ENCODE results near the gene PPP1R3E. TPM values are rescaled to one million over a fixed set of nuclear protein-coding genes. Genes with fewer than 3 reads are reported as not detected.
A peak's percentile ranks its signal among the peaks of the same experiment; 100 is the strongest.
"Not testable (repeated sequence)": the region's sequence is repeated elsewhere in the genome, so short reads cannot be mapped to it uniquely, and the experiment has no call there.

PPP1R3E gene
- total and polyA plus RNA-seq, 2 of the 13 experiments (the other 11 are each of a cell fraction or from before 2014, with no cell fraction given) = 16.5 to 26.5 TPM

GRCh38 chr14:23325746-23326145, 23.1 kb upstream of the PPP1R3E start:
- H2AFZ ChIP-seq (ENCODE audit: low read length); BruUV-seq (replicated peaks); H3K27ac ChIP-seq (ENCODE audit: extremely low read length, insufficient read depth, low read length); H3K4me2 ChIP-seq (ENCODE audit: low read depth, low read length); H3K9ac ChIP-seq (ENCODE audit: insufficient read depth, low read depth, low read length); H3K9me3 ChIP-seq (ENCODE audit: low read length); H3K4me3 ChIP-seq (replicated peaks in 1 of 3; ENCODE audit: insufficient read depth in 1 of 3, low read depth in 2 of 3, low read length in 3 of 3); DNase-seq (ENCODE audit: low spot score); ATAC-seq; FAIRE-seq: not testable (repeated sequence)
- 0 out of 2 replicates have a peak, but pooled peaks have one; percentile 24 for TF ChIP-seq ZNF816 (CRISPR knock-in tag; IDR thresholded peaks at IDR 0.05; ENCODE audit: borderline replicate concordance)
- TF ChIP-seq PCBP2 (optimal IDR thresholded peaks at IDR 0.05; ENCODE audit: low read depth, low read length, poor library complexity, severe bottlenecking) = peak; percentile 53
- peak; percentile 56 for TF ChIP-seq PRPF4 (IDR thresholded peaks at IDR 0.05; ENCODE audit: low read depth, low read length, poor library complexity, severe bottlenecking)
- peaks cover 18 to 27% of the 10 kb centered on the region in 2 experiments for H3K36me3 ChIP-seq (replicated peaks in 1 of 2; ENCODE audit: control insufficient read depth in 1 of 2, insufficient read depth in 2 of 2, low read length in 2 of 2)
- peaks cover 29% of the 10 kb centered on the region for H3K4me1 ChIP-seq (ENCODE audit: insufficient read depth, low read length)
- peaks cover 23% of the 10 kb centered on the region for H3K79me2 ChIP-seq (ENCODE audit: insufficient read depth, low read length)
- 98% methylated on average over 5 of the region's 5 CpGs for WGBS (ENCODE audit: low lambda C conversion rate)
- in situ Hi-C loops (cut with HindIII; ENCODE audit: extremely low pct_ligation_motif_present, low pct_unique_long_range_greater_than_20kb) = loop anchor here (5.0 kb wide), 1 partner anchor 52 kb away; the partner anchor contains the start of gene CMTM5
- H4K20me1 ChIP-seq (ENCODE audit: insufficient read depth, low read length) = peaks cover 11% of the 10 kb centered on the region; the same call in 1 of the 2 replicates
- H3K27me3 ChIP-seq (ENCODE audit: control insufficient read depth in 1 of 2, insufficient read depth in 2 of 2, low read length in 2 of 2) = peaks cover 0 to 15% of the 10 kb centered on the region in 2 experiments; a peak in 3 of 5 replicates
- ChIA-PET POLR2A (interaction anchor here (0.7 to 13.2 kb wide), 13 partner anchors 8 to 343 kb away, joined by 3 to 1053 read pairs (median 5); partner anchors contain the start of genes ACIN1, AJUBA, BCL2L2 and C14orf119), CTCF (ENCODE audit: low intra/inter-chr PET ratio, low total read pairs) (interaction anchor here (4.4 kb wide), 1 partner anchor 54 kb away, joined by 111 read pairs; the partner anchor contains the start of gene CMTM5)
- intact Hi-C loops (cut with micrococcal nuclease; ENCODE audit: unreplicated experiment) = loop anchor here (5.0 kb wide), 1 partner anchor 132 kb away; no protein-coding TSS in a partner anchor

- H3K9ac ChIP-seq (ENCODE audit: insufficient read depth, low read depth, low read length) = no peak overlapping the region
Observed at GRCh38 chr14:23324993-23325392, 22.3 kb upstream of the PPP1R3E start.

More at GRCh38 chr14:23324993-23325392, 22.3 kb upstream of the PPP1R3E start:
- Histone ChIP-seq H3K4me3 (replicated peaks in 1 of 3; ENCODE audit: insufficient read depth in 1 of 3, low read depth in 2 of 3, low read length in 3 of 3) (no peak overlapping the region), H3K4me1 (ENCODE audit: insufficient read depth, low read length) (peaks cover 36% of the 10 kb centered on the region), H3K27me3 (ENCODE audit: control insufficient read depth in 1 of 2, insufficient read depth in 2 of 2, low read length in 2 of 2) (peaks cover 0 to 14% of the 10 kb centered on the region in 2 experiments; a peak in 3 of 5 replicates), H3K79me2 (ENCODE audit: insufficient read depth, low read length) (peaks cover 23% of the 10 kb centered on the region), H3K27ac (ENCODE audit: extremely low read length, insufficient read depth, low read length) (no peak overlapping the region), H2AFZ (ENCODE audit: low read length) (no peak overlapping the region), H4K20me1 (ENCODE audit: insufficient read depth, low read length) (peaks cover 11% of the 10 kb centered on the region; the same call in 1 of the 2 replicates), H3K4me2 (ENCODE audit: low read depth, low read length) (no peak overlapping the region), H3K9me3 (ENCODE audit: low read length) (no peaks in the 10 kb centered on the region), H3K36me3 (replicated peaks in 1 of 2; ENCODE audit: control insufficient read depth in 1 of 2, insufficient read depth in 2 of 2, low read length in 2 of 2) (peaks cover 18 to 31% of the 10 kb centered on the region in 2 experiments)
- POLR2A ChIA-PET = interaction anchor here (13.2 kb wide), 1 partner anchor 20 kb away, joined by 1053 read pairs; the partner anchor contains the start of genes BCL2L2 and PPP1R3E
- no TSS peak for BruUV-seq (replicated peaks)
- ATAC-seq = no peak
- no peak for FAIRE-seq
- in situ Hi-C loops (cut with HindIII; ENCODE audit: extremely low pct_ligation_motif_present, low pct_unique_long_range_greater_than_20kb) (loop anchor here (5.0 to 25.0 kb wide), 3 partner anchors 52 to 812 kb away; partner anchors contain the start of genes CMTM5, EMC9, FITM1 and PSME1), intact Hi-C loops (cut with micrococcal nuclease; ENCODE audit: unreplicated experiment) (loop anchor here (5.0 kb wide), 1 partner anchor 132 kb away; no protein-coding TSS in a partner anchor)
- no peak for DNase-seq (ENCODE audit: low spot score)
- CTCF ChIA-PET (ENCODE audit: low intra/inter-chr PET ratio, low total read pairs) = no interaction called here
- 95% methylated on average over 7 of the region's 7 CpGs for WGBS (ENCODE audit: low lambda C conversion rate)
- no peak for TF ChIP-seq CEBPG (CRISPR knock-in tag; IDR thresholded peaks at IDR 0.05)
